ENCODE data around the gene ALOX5AP. TPM values are rescaled to one million over a fixed set of nuclear protein-coding genes. Genes with fewer than 3 reads are reported as not detected.
A peak's percentile ranks its signal among the peaks of the same experiment; 100 is the strongest.

The ALOX5AP gene
- polyA plus RNA-seq, 3 donors, result 84.4 to 269 (median 220) TPM

GRCh38 chr13:30715372-30715756, 20.0 kb upstream of the ALOX5AP start:
- H3K9ac ChIP-seq (ENCODE audit: insufficient read depth, low read length, poor library complexity, severe bottlenecking), result no peak overlapping the region
- H3K36me3 ChIP-seq (replicated peaks in 1 of 2; ENCODE audit: control insufficient read depth in 1 of 2, insufficient read depth in 2 of 2, low read length in 2 of 2), result no peaks in the 10 kb centered on the region
- Mint-ChIP-seq H3K27ac (peak overlapping the region in 5 of 7 donors; percentile 4 to 100 (median 99)), H3K4me3 (peak overlapping the region in 1 of 2 donors; percentile 81), H3K4me1 (peaks cover 90% of the 10 kb centered on the region), H3K36me3 (peaks cover 12 to 26% of the 10 kb centered on the region in 2 donors), H3K9me3 (peaks cover 0 to 7% (median 2%) of the 10 kb centered on the region in 7 donors), H3K27me3 (ENCODE audit: low read depth in 3 of 3) (peaks cover 36 to 46% (median 44%) of the 10 kb centered on the region in 3 donors)
- intact Hi-C loops (cut with micrococcal nuclease), result loop anchor here in 1 of 2 donors (5.0 kb wide), 1 partner anchor 43 kb away; no protein-coding TSS in a partner anchor
- no peak overlapping the region for H2AFZ ChIP-seq (ENCODE audit: insufficient read depth, low read depth, low read length, poor library complexity, severe bottlenecking)
- peaks cover 77 to 90% of the 10 kb centered on the region in 2 donors for H3K4me1 ChIP-seq (ENCODE audit: control insufficient read depth in 1 of 2, insufficient read depth in 2 of 2, low read length in 2 of 2)
- no peaks in the 10 kb centered on the region for H3K9me3 ChIP-seq (replicated peaks in 1 of 2; ENCODE audit: control insufficient read depth in 1 of 2, insufficient read depth in 1 of 2, low read length in 2 of 2)
- DNase-seq, result no peak
- no peak overlapping the region for H3K27ac ChIP-seq (ENCODE audit: low read depth in 1 of 2, low read length in 2 of 2)
- peaks cover 18 to 34% of the 10 kb centered on the region in 2 donors for H3K27me3 ChIP-seq (ENCODE audit: control insufficient read depth in 2 of 2, insufficient read depth in 2 of 2, low read length in 2 of 2)
- H3K4me3 ChIP-seq (replicated peaks in 1 of 3; ENCODE audit: low read depth in 2 of 3, low read length in 3 of 3), result peak overlapping the region in 1 of 3 experiments; percentile 46
- no peaks in the 10 kb centered on the region for H4K20me1 ChIP-seq (ENCODE audit: insufficient read depth, low read length)
- TF ChIP-seq, protein P1, sequence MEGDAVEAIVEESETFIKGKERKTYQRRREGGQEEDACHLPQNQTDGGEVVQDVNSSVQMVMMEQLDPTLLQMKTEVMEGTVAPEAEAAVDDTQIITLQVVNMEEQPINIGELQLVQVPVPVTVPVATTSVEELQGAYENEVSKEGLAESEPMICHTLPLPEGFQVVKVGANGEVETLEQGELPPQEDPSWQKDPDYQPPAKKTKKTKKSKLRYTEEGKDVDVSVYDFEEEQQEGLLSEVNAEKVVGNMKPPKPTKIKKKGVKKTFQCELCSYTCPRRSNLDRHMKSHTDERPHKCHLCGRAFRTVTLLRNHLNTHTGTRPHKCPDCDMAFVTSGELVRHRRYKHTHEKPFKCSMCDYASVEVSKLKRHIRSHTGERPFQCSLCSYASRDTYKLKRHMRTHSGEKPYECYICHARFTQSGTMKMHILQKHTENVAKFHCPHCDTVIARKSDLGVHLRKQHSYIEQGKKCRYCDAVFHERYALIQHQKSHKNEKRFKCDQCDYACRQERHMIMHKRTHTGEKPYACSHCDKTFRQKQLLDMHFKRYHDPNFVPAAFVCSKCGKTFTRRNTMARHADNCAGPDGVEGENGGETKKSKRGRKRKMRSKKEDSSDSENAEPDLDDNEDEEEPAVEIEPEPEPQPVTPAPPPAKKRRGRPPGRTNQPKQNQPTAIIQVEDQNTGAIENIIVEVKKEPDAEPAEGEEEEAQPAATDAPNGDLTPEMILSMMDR (IDR thresholded peaks at IDR 0.05), result no peak
- H3K79me2 ChIP-seq (ENCODE audit: insufficient read depth, low read length), result no peaks in the 10 kb centered on the region
- peak overlapping the region; percentile 60 for H3K4me2 ChIP-seq (replicated peaks; ENCODE audit: extremely low read depth, low read length, poor library complexity, severe bottlenecking)
- 93% methylated on average over 3 of the region's 4 CpGs for WGBS (ENCODE audit: insufficient coverage)

DNA sequence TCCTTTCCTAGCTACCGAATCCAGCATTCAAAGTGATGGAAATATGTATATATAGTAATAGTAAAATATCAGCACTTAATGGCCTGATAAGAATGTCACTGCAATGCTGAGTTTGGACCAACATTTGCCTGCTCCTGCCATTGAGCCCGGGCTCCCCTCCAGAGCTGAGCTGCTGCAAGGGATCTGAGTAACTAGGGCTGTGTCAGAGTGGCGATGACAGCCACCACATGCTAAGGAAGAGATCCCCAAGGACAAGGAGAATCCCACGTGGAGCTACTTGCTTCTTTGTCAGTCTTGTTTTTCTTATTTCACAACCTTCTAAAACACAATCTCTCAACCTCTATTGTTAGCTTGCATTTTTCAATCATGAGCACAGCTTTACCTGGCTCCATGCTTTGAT, 19.5 kb upstream of the ALOX5AP start:
- H3K36me3 Mint-ChIP-seq, result peaks cover 12 to 26% of the 10 kb centered on the region in 2 donors
- peaks cover 81 to 95% of the 10 kb centered on the region in 2 donors for H3K4me1 ChIP-seq (ENCODE audit: control insufficient read depth in 1 of 2, insufficient read depth in 2 of 2, low read length in 2 of 2)

More for the DNA sequence above, 19.5 kb upstream of the ALOX5AP start:
- Mint-ChIP-seq H3K4me1 (peaks cover 95% of the 10 kb centered on the region), H3K27me3 (ENCODE audit: low read depth in 3 of 3) (peaks cover 34 to 46% (median 44%) of the 10 kb centered on the region in 3 donors), H3K4me3 (peak overlapping the region in 1 of 2 donors; percentile 59), H3K9me3 (peaks cover 0 to 7% (median 2%) of the 10 kb centered on the region in 7 donors), H3K27ac (peak overlapping the region in 6 of 7 donors; percentile 55 to 99 (median 72))
- Histone ChIP-seq H3K27ac (ENCODE audit: low read depth in 1 of 2, low read length in 2 of 2) (no peak overlapping the region), H3K9me3 (replicated peaks in 1 of 2; ENCODE audit: control insufficient read depth in 1 of 2, insufficient read depth in 1 of 2, low read length in 2 of 2) (no peaks in the 10 kb centered on the region), H3K27me3 (ENCODE audit: control insufficient read depth in 2 of 2, insufficient read depth in 2 of 2, low read length in 2 of 2) (peaks cover 18 to 34% of the 10 kb centered on the region in 2 donors), H4K20me1 (ENCODE audit: insufficient read depth, low read length) (peaks cover 1% of the 10 kb centered on the region), H3K4me2 (replicated peaks; ENCODE audit: extremely low read depth, low read length, poor library complexity, severe bottlenecking) (no peak overlapping the region), H3K4me3 (replicated peaks in 1 of 3; ENCODE audit: low read depth in 2 of 3, low read length in 3 of 3) (no peak overlapping the region), H3K36me3 (replicated peaks in 1 of 2; ENCODE audit: control insufficient read depth in 1 of 2, insufficient read depth in 2 of 2, low read length in 2 of 2) (no peaks in the 10 kb centered on the region), H3K79me2 (ENCODE audit: insufficient read depth, low read length) (no peaks in the 10 kb centered on the region), H3K9ac (ENCODE audit: insufficient read depth, low read length, poor library complexity, severe bottlenecking) (no peak overlapping the region), H2AFZ (ENCODE audit: insufficient read depth, low read depth, low read length, poor library complexity, severe bottlenecking) (no peak overlapping the region)
- intact Hi-C loops (cut with micrococcal nuclease), result loop anchor here in 1 of 2 donors (5.0 kb wide), 1 partner anchor 44 kb away; no protein-coding TSS in a partner anchor
- TF ChIP-seq, protein P1 (IDR thresholded peaks at IDR 0.05), result no peak
- no peak for DNase-seq
- 20% methylated on average over 1 of the region's 4 CpGs for WGBS (ENCODE audit: insufficient coverage)
